Measurements from ENCODE around the gene METAP1.
"Not testable (repeated sequence)": the region's sequence is repeated elsewhere in the genome, so short reads cannot be mapped to it uniquely, and the experiment has no call there.

Gene METAP1

GRCh38 chr4:99013884-99014523 is 18.5 kb downstream of the METAP1 start:
- DNase-seq (ENCODE audit: extremely low read depth, low read depth): no peak
- H3K4me3 ChIP-seq (replicated peaks; ENCODE audit: low read depth, low read length): no peak overlapping the region
- TF ChIP-seq CTCF (IDR thresholded peaks at IDR 0.05; ENCODE audit: low read depth, low read length, missing control alignments): no peak

- no peak overlapping the region for H3K4me3 ChIP-seq (replicated peaks; ENCODE audit: low read depth, low read length)
- no peak for TF ChIP-seq CTCF (IDR thresholded peaks at IDR 0.05; ENCODE audit: low read depth, low read length, missing control alignments)
- no peak for DNase-seq (ENCODE audit: extremely low read depth, low read depth)
Observed at GRCh38 chr4:99021386-99021785, 25.9 kb downstream of the METAP1 start.

- no peak for DNase-seq (ENCODE audit: extremely low read depth, low read depth)
- peak overlapping the region; percentile 10 for H3K4me3 ChIP-seq (replicated peaks; ENCODE audit: low read depth, low read length)
- TF ChIP-seq CTCF (IDR thresholded peaks at IDR 0.05; ENCODE audit: low read depth, low read length, missing control alignments): no peak
Observed at GRCh38 chr4:99022566-99022965, 27.0 kb downstream of the METAP1 start.

- not testable (repeated sequence) for H3K4me3 ChIP-seq (replicated peaks; ENCODE audit: low read depth, low read length); DNase-seq (ENCODE audit: extremely low read depth, low read depth)
Observed at GRCh38 chr4:99023800-99024251, 28.3 kb downstream of the METAP1 start.

- no peak for TF ChIP-seq CTCF (IDR thresholded peaks at IDR 0.05; ENCODE audit: low read depth, low read length, missing control alignments)
- no peak overlapping the region for H3K4me3 ChIP-seq (replicated peaks; ENCODE audit: low read depth, low read length)
- no peak for DNase-seq (ENCODE audit: extremely low read depth, low read depth)
Observed at GRCh38 chr4:99024481-99025275, 29.2 kb downstream of the METAP1 start.

- DNase-seq (ENCODE audit: extremely low read depth, low read depth): no peak
- no peak for TF ChIP-seq CTCF (IDR thresholded peaks at IDR 0.05; ENCODE audit: low read depth, low read length, missing control alignments)
- H3K4me3 ChIP-seq (replicated peaks; ENCODE audit: low read depth, low read length): no peak overlapping the region
Observed at GRCh38 chr4:99025506-99025905, 30.0 kb downstream of the METAP1 start.

GRCh38 chr4:99027304-99027703 is 31.8 kb downstream of the METAP1 start:
- no peak overlapping the region for H3K4me3 ChIP-seq (replicated peaks; ENCODE audit: low read depth, low read length)
- DNase-seq (ENCODE audit: extremely low read depth, low read depth): no peak
- TF ChIP-seq CTCF (IDR thresholded peaks at IDR 0.05; ENCODE audit: low read depth, low read length, missing control alignments): no peak
